GM12878 (cell line): ENCODE data around the gene NINL. TPM values are rescaled to one million over a fixed set of nuclear protein-coding genes. Genes with fewer than 3 reads are reported as not detected.

Experiments used
- ATAC-seq: fragments of 200-7000 bp; cut with Tn5 transposase; 3 replicates; pipeline ENCODE4 v1.9.1; 2020; ENCODE audit warnings: mild to moderate bottlenecking, moderate library complexity
- BruUV-seq: library from RNA; stranded (reverse); fragments of 400-500 nt; replicated peaks from 2 replicates; lab custom pipeline; 2021; lab: Mats Ljungman, UMichigan
- CTCF ChIA-PET: fragments of 300-600 bp; sonication (Branson Sonifier 250); formaldehyde crosslinking; extraction: SDS; loops from one replicate; lab custom pipeline; 2021; ENCODE audit warnings: inconsistent platforms; lab: Yijun Ruan, JAX
- POLR2A ChIA-PET: fragments of 350-600 bp; formaldehyde crosslinking; extraction: SDS; loops from one replicate; lab custom pipeline; 2021; ENCODE audit warnings: inconsistent platforms; lab: Charles Lee
- RAD21 ChIA-PET: fragments of 300-600 bp; sonication (Branson Sonifier 250); formaldehyde crosslinking; loops from one replicate; lab custom pipeline; 2023; ENCODE audit warnings: antibody characterized with exemption; ENCODE audit not compliant: unreplicated experiment; lab: Charles Lee
- SMC1A ChIA-PET: fragments of 300-600 bp; sonication (Branson Sonifier 250); formaldehyde crosslinking; loops from one replicate; lab custom pipeline; 2023; ENCODE audit not compliant: unreplicated experiment, uncharacterized antibody; lab: Charles Lee
- DNase-seq: peaks from one replicate; pipeline ENCODE4 v3.0.0-alpha.2; 2011; ENCODE audit warnings: low read depth, low spot score
- FAIRE-seq: peaks from 3 replicates; lab custom pipeline; 2011; peaks lifted over from hg19 to GRCh38; lab: Jason Lieb, UNC
- H2AFZ ChIP-seq: 2 replicates; pipeline ENCODE4 v1.6.0; 2011; ENCODE audit warnings: low read depth, low read length, control low read depth; ENCODE audit not compliant: control insufficient read depth
- H3K27ac ChIP-seq: 2 replicates; pipeline ENCODE4 v1.5.1; 2011; ENCODE audit warnings: control low read depth; ENCODE audit not compliant: control insufficient read depth, insufficient read depth
- H3K27me3 ChIP-seq, 2 experiments: replicated peaks in 1 of 2; 2 replicates each; pipeline versions ENCODE4 v1.6.0 to v1.6.1; 2011; ENCODE audit warnings: low read length in 1 of 2; ENCODE audit not compliant: control insufficient read depth in 2 of 2, insufficient read depth in 2 of 2
- H3K36me3 ChIP-seq, 2 experiments: 2 replicates each; pipeline ENCODE4 v1.5.1; 2011; ENCODE audit warnings: low read length in 1 of 2; ENCODE audit not compliant: control insufficient read depth in 2 of 2, insufficient read depth in 2 of 2
- H3K4me1 ChIP-seq: 2 replicates; pipeline ENCODE4 v1.6.1; 2011; ENCODE audit warnings: mild to moderate bottlenecking, low read length, moderate library complexity, mixed read lengths; ENCODE audit not compliant: control insufficient read depth, insufficient read depth
- H3K4me2 ChIP-seq: 2 replicates; pipeline ENCODE4 v1.6.0; 2011; ENCODE audit warnings: control low read depth; ENCODE audit not compliant: control insufficient read depth, insufficient read depth
- H3K4me3 ChIP-seq: fragments of 200-600 bp; sonication (generic); 2 replicates; pipeline ENCODE4 v1.5.1; 2016
- H3K79me2 ChIP-seq: 2 replicates; pipeline ENCODE4 v1.6.0; 2011; ENCODE audit warnings: low read length; ENCODE audit not compliant: control insufficient read depth, insufficient read depth
- H3K9ac ChIP-seq: 2 replicates; pipeline ENCODE4 v1.8.0; 2011; ENCODE audit warnings: low read length, control low read depth, mixed read lengths; ENCODE audit not compliant: control insufficient read depth, insufficient read depth
- H3K9me3 ChIP-seq: replicated peaks from 3 replicates; pipeline ENCODE4 v1.5.1; 2011; ENCODE audit warnings: mild to moderate bottlenecking, low read length; ENCODE audit not compliant: control insufficient read depth, insufficient read depth
- H4K20me1 ChIP-seq: 2 replicates; pipeline ENCODE4 v1.6.0; 2011; ENCODE audit not compliant: control insufficient read depth, insufficient read depth
- BRCA1 ChIP-seq: IDR thresholded peaks from 2 replicates; pipeline ENCODE4 v1.6.1; 2011; ENCODE audit warnings: low read depth, low read length, improper control_type of control experiment
- DPF2 ChIP-seq: fragments of 450-650 bp; IDR thresholded peaks from 2 replicates; pipeline ENCODE4 v1.6.1; 2017; ENCODE audit warnings: mild to moderate bottlenecking
- KDM1A ChIP-seq: fragments of 200-600 bp; sonication (generic); IDR thresholded peaks from 2 replicates; pipeline ENCODE4 v1.6.1; 2016; ENCODE audit warnings: borderline replicate concordance
- NFYB ChIP-seq: IDR thresholded peaks from 2 replicates; pipeline ENCODE4 v1.6.1; 2011; ENCODE audit warnings: low read depth, mild to moderate bottlenecking, low read length, improper control_type of control experiment, moderate library complexity; ENCODE audit not compliant: insufficient read depth
- PAX8 ChIP-seq: fragments of 450-650 bp; IDR thresholded peaks from 2 replicates; pipeline ENCODE4 v1.6.1; 2017; ENCODE audit warnings: mild to moderate bottlenecking, moderate library complexity
- TCF12 ChIP-seq: IDR thresholded peaks from 2 replicates; pipeline ENCODE4 v1.6.1; 2011; ENCODE audit warnings: low read depth, mild to moderate bottlenecking, low read length
- ZNF622 ChIP-seq: fragments of 450-650 bp; IDR thresholded peaks from 2 replicates; pipeline ENCODE4 v1.6.1; 2017; ENCODE audit warnings: mild to moderate bottlenecking, inconsistent platforms
- WGBS: methylation state at CpG from one replicate; pipeline ENCODE4 v1.1.6; 2016; ENCODE audit warnings: low lambda C conversion rate; ENCODE audit not compliant: insufficient replicate concordance, insufficient coverage; ENCODE audit errors: missing lambda C conversion rate; 5-methylcytosine and 5-hydroxymethylcytosine counted together
- in situ Hi-C: fragments of 300-500 bp; cut with MboI; formaldehyde crosslinking; loops from 9 replicates; pipeline ENCODE4 v1.14.3; 2018; ENCODE audit warnings: mixed read lengths
- intact Hi-C: fragments of 100-400 bp; cut with micrococcal nuclease; formaldehyde crosslinking; loops from one replicate; pipeline ENCODE4 v1.14.2; 2022; ENCODE audit not compliant: unreplicated experiment
- polyA plus RNA-seq, 11 experiments: library from polyadenylated mRNA; depleted of rRNA in 4 of 11; unstranded in 6 of 11; stranded (reverse) in 5 of 11; fragments of >200 nt; fragmentation: Nextera tagmentation in 4 of 11; fragmentation: Illumina TruSeq in 1 of 11; extraction: Ambion mirVana in 4 of 11; extraction: Trizol in 1 of 11; gene quantifications; 1 replicate in 1 of 11; 2 replicates in 10 of 11; pipeline versions ENCODE4 v1.2.1 to v1.2.3, GENCODE V29; 2011 to 2016; ENCODE audit warnings: inconsistent platforms in 2 of 11, missing spikeins in 2 of 11, low read depth in 1 of 11
- total RNA-seq, 4 experiments: library from RNA; depleted of rRNA in 3 of 4; stranded (reverse); fragments of >200 nt in 3 of 4; fragmentation: Illumina TruSeq in 1 of 4; extraction: Trizol in 1 of 4; gene quantifications; 2 replicates each; pipeline versions ENCODE4 v1.2.1 to v1.2.3, GENCODE V29; 2013 to 2021
- TF ChIP-seq, protein P1 (sequence below): fragments of 450-650 bp; conservative IDR thresholded peaks from 2 replicates; pipeline ENCODE4 v1.6.1; 2017; ENCODE audit warnings: mild to moderate bottlenecking, moderate library complexity
- TF ChIP-seq, protein P2 (sequence below): IDR thresholded peaks from 2 replicates; pipeline ENCODE4 v1.6.1; 2012; ENCODE audit warnings: low read depth, low read length, improper control_type of control experiment
- TF ChIP-seq, protein P3 (sequence below): IDR thresholded peaks from 2 replicates; pipeline ENCODE4 v1.6.1; 2012; ENCODE audit warnings: low read length, inconsistent platforms

The NINL gene
- total and polyA plus RNA-seq, 10 of the 15 experiments (the other 5 are each of a cell fraction or from before 2014, with no cell fraction given) = 0.04 to 0.77 (median 0.23) TPM; not detected in 1

DNA sequence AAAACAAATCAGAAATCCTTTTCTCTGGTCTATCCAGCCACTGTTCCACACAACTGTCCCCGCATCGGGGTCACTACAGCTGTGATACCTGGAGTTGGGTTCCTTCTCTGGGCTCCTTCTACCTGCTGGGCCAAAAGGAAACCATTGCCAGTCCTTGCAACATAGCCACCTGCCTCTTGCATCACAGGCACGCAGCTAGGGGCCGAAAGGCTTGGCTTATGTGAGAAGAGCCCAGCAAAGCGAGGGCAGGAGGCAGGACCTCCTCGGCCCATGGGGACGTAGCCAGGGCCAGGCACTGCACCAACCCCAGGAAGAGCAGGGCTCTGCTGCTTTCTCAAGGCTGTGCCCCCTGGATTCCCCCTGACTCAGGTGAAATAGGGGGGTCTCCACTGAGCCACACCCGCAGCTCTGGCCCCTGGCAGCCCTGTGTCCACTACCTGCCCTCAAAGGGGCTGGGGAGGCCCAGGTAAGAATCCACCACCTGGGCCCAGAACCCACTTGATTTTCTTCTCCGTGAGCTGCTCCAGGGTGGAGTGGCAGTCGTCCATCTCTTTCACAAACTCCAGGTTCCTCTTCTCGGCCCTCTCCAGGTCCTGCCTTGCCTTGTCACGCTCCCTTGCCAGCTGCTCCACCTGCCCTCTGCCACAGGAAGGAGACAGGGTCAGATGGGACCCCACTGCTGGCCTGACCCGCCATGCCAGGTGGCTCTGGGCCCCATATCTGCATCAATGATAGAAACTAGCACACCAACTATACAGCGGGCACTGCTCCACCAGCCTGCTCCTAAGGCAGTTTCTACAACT is 89.0 kb downstream of the NINL start:
- Histone ChIP-seq H3K4me1 (no peaks in the 10 kb centered on the region), H3K27ac (no peak overlapping the region), H2AFZ (no peak overlapping the region), H3K27me3 (no peaks in the 10 kb centered on the region), H3K9me3 (no peaks in the 10 kb centered on the region), H3K79me2 (no peaks in the 10 kb centered on the region), H3K4me2 (no peak overlapping the region), H3K4me3 (no peak overlapping the region), H3K36me3 (no peaks in the 10 kb centered on the region), H4K20me1 (no peaks in the 10 kb centered on the region), H3K9ac (no peak overlapping the region)
- RAD21 ChIA-PET = no interaction called here
- intact Hi-C loops = no loop called here
- SMC1A ChIA-PET = no interaction called here
- TF ChIP-seq, protein P1, sequence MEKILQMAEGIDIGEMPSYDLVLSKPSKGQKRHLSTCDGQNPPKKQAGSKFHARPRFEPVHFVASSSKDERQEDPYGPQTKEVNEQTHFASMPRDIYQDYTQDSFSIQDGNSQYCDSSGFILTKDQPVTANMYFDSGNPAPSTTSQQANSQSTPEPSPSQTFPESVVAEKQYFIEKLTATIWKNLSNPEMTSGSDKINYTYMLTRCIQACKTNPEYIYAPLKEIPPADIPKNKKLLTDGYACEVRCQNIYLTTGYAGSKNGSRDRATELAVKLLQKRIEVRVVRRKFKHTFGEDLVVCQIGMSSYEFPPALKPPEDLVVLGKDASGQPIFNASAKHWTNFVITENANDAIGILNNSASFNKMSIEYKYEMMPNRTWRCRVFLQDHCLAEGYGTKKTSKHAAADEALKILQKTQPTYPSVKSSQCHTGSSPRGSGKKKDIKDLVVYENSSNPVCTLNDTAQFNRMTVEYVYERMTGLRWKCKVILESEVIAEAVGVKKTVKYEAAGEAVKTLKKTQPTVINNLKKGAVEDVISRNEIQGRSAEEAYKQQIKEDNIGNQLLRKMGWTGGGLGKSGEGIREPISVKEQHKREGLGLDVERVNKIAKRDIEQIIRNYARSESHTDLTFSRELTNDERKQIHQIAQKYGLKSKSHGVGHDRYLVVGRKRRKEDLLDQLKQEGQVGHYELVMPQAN = no peak
- no peak for TF ChIP-seq DPF2
- no peak for TF ChIP-seq TCF12
- TF ChIP-seq, protein P2, sequence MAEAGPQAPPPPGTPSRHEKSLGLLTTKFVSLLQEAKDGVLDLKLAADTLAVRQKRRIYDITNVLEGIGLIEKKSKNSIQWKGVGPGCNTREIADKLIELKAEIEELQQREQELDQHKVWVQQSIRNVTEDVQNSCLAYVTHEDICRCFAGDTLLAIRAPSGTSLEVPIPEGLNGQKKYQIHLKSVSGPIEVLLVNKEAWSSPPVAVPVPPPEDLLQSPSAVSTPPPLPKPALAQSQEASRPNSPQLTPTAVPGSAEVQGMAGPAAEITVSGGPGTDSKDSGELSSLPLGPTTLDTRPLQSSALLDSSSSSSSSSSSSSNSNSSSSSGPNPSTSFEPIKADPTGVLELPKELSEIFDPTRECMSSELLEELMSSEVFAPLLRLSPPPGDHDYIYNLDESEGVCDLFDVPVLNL = no peak
- TF ChIP-seq PAX8 = no peak
- no peak for TF ChIP-seq NFYB
- TF ChIP-seq KDM1A = no peak
- no peak for TF ChIP-seq BRCA1
- TF ChIP-seq, protein P3, sequence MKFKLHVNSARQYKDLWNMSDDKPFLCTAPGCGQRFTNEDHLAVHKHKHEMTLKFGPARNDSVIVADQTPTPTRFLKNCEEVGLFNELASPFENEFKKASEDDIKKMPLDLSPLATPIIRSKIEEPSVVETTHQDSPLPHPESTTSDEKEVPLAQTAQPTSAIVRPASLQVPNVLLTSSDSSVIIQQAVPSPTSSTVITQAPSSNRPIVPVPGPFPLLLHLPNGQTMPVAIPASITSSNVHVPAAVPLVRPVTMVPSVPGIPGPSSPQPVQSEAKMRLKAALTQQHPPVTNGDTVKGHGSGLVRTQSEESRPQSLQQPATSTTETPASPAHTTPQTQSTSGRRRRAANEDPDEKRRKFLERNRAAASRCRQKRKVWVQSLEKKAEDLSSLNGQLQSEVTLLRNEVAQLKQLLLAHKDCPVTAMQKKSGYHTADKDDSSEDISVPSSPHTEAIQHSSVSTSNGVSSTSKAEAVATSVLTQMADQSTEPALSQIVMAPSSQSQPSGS = no peak
- no peak for TF ChIP-seq ZNF622
- ATAC-seq (no peak), FAIRE-seq (no peak), DNase-seq (no peak)
- in situ Hi-C loops = no loop called here
- WGBS = 35% methylated on average over 14 of the region's 14 CpGs
- CTCF ChIA-PET = no interaction called here
- BruUV-seq = no TSS peak
- POLR2A ChIA-PET = no interaction called here
